GM12878 (cell line): ENCODE data around the gene THOC5. TPM values are rescaled to one million over a fixed set of nuclear protein-coding genes. Genes with fewer than 3 reads are reported as not detected.

Experiments used
- ATAC-seq: fragments of 200-7000 bp; cut with Tn5 transposase; 3 replicates; pipeline ENCODE4 v1.9.1; 2020; ENCODE audit warnings: mild to moderate bottlenecking, moderate library complexity
- BruUV-seq: library from RNA; stranded (reverse); fragments of 400-500 nt; replicated peaks from 2 replicates; lab custom pipeline; 2021; lab: Mats Ljungman, UMichigan
- CTCF ChIA-PET: fragments of 300-600 bp; sonication (Branson Sonifier 250); formaldehyde crosslinking; extraction: SDS; loops from one replicate; lab custom pipeline; 2021; ENCODE audit warnings: inconsistent platforms; lab: Yijun Ruan, JAX
- POLR2A ChIA-PET: fragments of 350-600 bp; formaldehyde crosslinking; extraction: SDS; loops from one replicate; lab custom pipeline; 2021; ENCODE audit warnings: inconsistent platforms; lab: Charles Lee
- RAD21 ChIA-PET: fragments of 300-600 bp; sonication (Branson Sonifier 250); formaldehyde crosslinking; loops from one replicate; lab custom pipeline; 2023; ENCODE audit warnings: antibody characterized with exemption; ENCODE audit not compliant: unreplicated experiment; lab: Charles Lee
- SMC1A ChIA-PET: fragments of 300-600 bp; sonication (Branson Sonifier 250); formaldehyde crosslinking; loops from one replicate; lab custom pipeline; 2023; ENCODE audit not compliant: unreplicated experiment, uncharacterized antibody; lab: Charles Lee
- DNase-seq: peaks from one replicate; pipeline ENCODE4 v3.0.0-alpha.2; 2011; ENCODE audit warnings: low read depth, low spot score
- FAIRE-seq: peaks from 3 replicates; lab custom pipeline; 2011; peaks lifted over from hg19 to GRCh38; lab: Jason Lieb, UNC
- H2AFZ ChIP-seq: 2 replicates; pipeline ENCODE4 v1.6.0; 2011; ENCODE audit warnings: low read depth, low read length, control low read depth; ENCODE audit not compliant: control insufficient read depth
- H3K27ac ChIP-seq: 2 replicates; pipeline ENCODE4 v1.5.1; 2011; ENCODE audit warnings: control low read depth; ENCODE audit not compliant: control insufficient read depth, insufficient read depth
- H3K27me3 ChIP-seq, 2 experiments: replicated peaks in 1 of 2; 2 replicates each; pipeline versions ENCODE4 v1.6.0 to v1.6.1; 2011; ENCODE audit warnings: low read length in 1 of 2; ENCODE audit not compliant: control insufficient read depth in 2 of 2, insufficient read depth in 2 of 2
- H3K36me3 ChIP-seq, 2 experiments: 2 replicates each; pipeline ENCODE4 v1.5.1; 2011; ENCODE audit warnings: low read length in 1 of 2; ENCODE audit not compliant: control insufficient read depth in 2 of 2, insufficient read depth in 2 of 2
- H3K4me1 ChIP-seq: 2 replicates; pipeline ENCODE4 v1.6.1; 2011; ENCODE audit warnings: mild to moderate bottlenecking, low read length, moderate library complexity, mixed read lengths; ENCODE audit not compliant: control insufficient read depth, insufficient read depth
- H3K4me2 ChIP-seq: 2 replicates; pipeline ENCODE4 v1.6.0; 2011; ENCODE audit warnings: control low read depth; ENCODE audit not compliant: control insufficient read depth, insufficient read depth
- H3K4me3 ChIP-seq: fragments of 200-600 bp; sonication (generic); 2 replicates; pipeline ENCODE4 v1.5.1; 2016
- H3K79me2 ChIP-seq: 2 replicates; pipeline ENCODE4 v1.6.0; 2011; ENCODE audit warnings: low read length; ENCODE audit not compliant: control insufficient read depth, insufficient read depth
- H3K9ac ChIP-seq: 2 replicates; pipeline ENCODE4 v1.8.0; 2011; ENCODE audit warnings: low read length, control low read depth, mixed read lengths; ENCODE audit not compliant: control insufficient read depth, insufficient read depth
- H3K9me3 ChIP-seq: replicated peaks from 3 replicates; pipeline ENCODE4 v1.5.1; 2011; ENCODE audit warnings: mild to moderate bottlenecking, low read length; ENCODE audit not compliant: control insufficient read depth, insufficient read depth
- H4K20me1 ChIP-seq: 2 replicates; pipeline ENCODE4 v1.6.0; 2011; ENCODE audit not compliant: control insufficient read depth, insufficient read depth
- CBX3 ChIP-seq: fragments of 200-600 bp; sonication (generic); IDR thresholded peaks from 2 replicates; pipeline ENCODE4 v1.6.1; 2016; ENCODE audit warnings: low read depth, borderline replicate concordance
- CEBPZ ChIP-seq: fragments of 150-350 bp; IDR thresholded peaks from 2 replicates; pipeline ENCODE4 v1.6.1; 2016; ENCODE audit warnings: low read depth, low read length
- E2F4 ChIP-seq: IDR thresholded peaks from 2 replicates; pipeline ENCODE4 v1.6.1; 2012; ENCODE audit warnings: low read depth, low read length, improper control_type of control experiment
- ELK1 ChIP-seq: IDR thresholded peaks from 2 replicates; pipeline ENCODE4 v1.6.1; 2012; ENCODE audit warnings: low read depth, low read length, improper control_type of control experiment
- HDAC6 ChIP-seq: fragments of 200-600 bp; sonication (generic); IDR thresholded peaks from one replicate; pipeline ENCODE4 v1.8.0; 2017; ENCODE audit warnings: antibody characterized with exemption; ENCODE audit not compliant: unreplicated experiment
- JUND ChIP-seq: IDR thresholded peaks from 2 replicates; pipeline ENCODE4 v1.6.1; 2012; ENCODE audit warnings: low read depth, mild to moderate bottlenecking, low read length, improper control_type of control experiment, moderate library complexity
- KLF5 ChIP-seq: fragments of 450-650 bp; IDR thresholded peaks from 2 replicates; pipeline ENCODE4 v1.6.1; 2014; ENCODE audit warnings: mild to moderate bottlenecking; ENCODE audit not compliant: partially characterized antibody
- MEF2B ChIP-seq: fragments of 450-650 bp; IDR thresholded peaks from 2 replicates; pipeline ENCODE4 v1.6.1; 2018; ENCODE audit warnings: mild to moderate bottlenecking, moderate library complexity; ENCODE audit not compliant: partially characterized antibody, poor library complexity, severe bottlenecking
- NFIC ChIP-seq: IDR thresholded peaks from 2 replicates; pipeline ENCODE4 v1.6.1; 2012; ENCODE audit warnings: low read depth, mild to moderate bottlenecking, inconsistent platforms, low read length, moderate library complexity
- NKRF ChIP-seq: fragments of 450-650 bp; conservative IDR thresholded peaks from 2 replicates; pipeline ENCODE4 v1.6.1; 2017; ENCODE audit warnings: mild to moderate bottlenecking, moderate library complexity
- NR2C2 ChIP-seq: IDR thresholded peaks from 2 replicates; pipeline ENCODE4 v1.6.1; 2011; ENCODE audit warnings: borderline replicate concordance, low read depth; ENCODE audit not compliant: control insufficient read depth, insufficient read length
- ZNF687 ChIP-seq: fragments of 450-650 bp; IDR thresholded peaks from 2 replicates; pipeline ENCODE4 v1.6.1; 2017; ENCODE audit warnings: mild to moderate bottlenecking, moderate library complexity
- WGBS: methylation state at CpG from one replicate; pipeline ENCODE4 v1.1.6; 2016; ENCODE audit warnings: low lambda C conversion rate; ENCODE audit not compliant: insufficient replicate concordance, insufficient coverage; ENCODE audit errors: missing lambda C conversion rate; 5-methylcytosine and 5-hydroxymethylcytosine counted together
- in situ Hi-C: fragments of 300-500 bp; cut with MboI; formaldehyde crosslinking; loops from 9 replicates; pipeline ENCODE4 v1.14.3; 2018; ENCODE audit warnings: mixed read lengths
- intact Hi-C: fragments of 100-400 bp; cut with micrococcal nuclease; formaldehyde crosslinking; loops from one replicate; pipeline ENCODE4 v1.14.2; 2022; ENCODE audit not compliant: unreplicated experiment
- polyA plus RNA-seq, 11 experiments: library from polyadenylated mRNA; depleted of rRNA in 4 of 11; unstranded in 6 of 11; stranded (reverse) in 5 of 11; fragments of >200 nt; fragmentation: Nextera tagmentation in 4 of 11; fragmentation: Illumina TruSeq in 1 of 11; extraction: Ambion mirVana in 4 of 11; extraction: Trizol in 1 of 11; gene quantifications; 1 replicate in 1 of 11; 2 replicates in 10 of 11; pipeline versions ENCODE4 v1.2.1 to v1.2.3, GENCODE V29; 2011 to 2016; ENCODE audit warnings: inconsistent platforms in 2 of 11, missing spikeins in 2 of 11, low read depth in 1 of 11
- total RNA-seq, 4 experiments: library from RNA; depleted of rRNA in 3 of 4; stranded (reverse); fragments of >200 nt in 3 of 4; fragmentation: Illumina TruSeq in 1 of 4; extraction: Trizol in 1 of 4; gene quantifications; 2 replicates each; pipeline versions ENCODE4 v1.2.1 to v1.2.3, GENCODE V29; 2013 to 2021

Gene THOC5
- total and polyA plus RNA-seq, 10 of the 15 experiments (the other 5 are each of a cell fraction or from before 2014, with no cell fraction given): 20.9 to 44.9 (median 31.4) TPM

GRCh38 chr22:29530716-29531115 is 22.8 kb downstream of the THOC5 start:
- FAIRE-seq: no peak
- no TSS peak for BruUV-seq
- in situ Hi-C loops (no loop called here), intact Hi-C loops (no loop called here)
- Histone ChIP-seq H3K79me2 (no peaks in the 10 kb centered on the region), H3K9me3 (no peaks in the 10 kb centered on the region), H4K20me1 (no peaks in the 10 kb centered on the region), H3K27me3 (no peaks in the 10 kb centered on the region), H3K36me3 (peaks cover 13 to 18% of the 10 kb centered on the region in 2 experiments), H3K9ac (no peak overlapping the region), H3K4me3 (no peak overlapping the region), H3K4me1 (no peaks in the 10 kb centered on the region), H3K4me2 (no peak overlapping the region), H3K27ac (no peak overlapping the region), H2AFZ (no peak overlapping the region)
- ChIA-PET POLR2A (interaction anchor here (0.7 kb wide), 1 partner anchor 20 kb away, joined by 6 read pairs; no protein-coding TSS in a partner anchor), SMC1A (interaction anchor here (1.7 kb wide), 1 partner anchor 12 kb away, joined by 3 read pairs; no protein-coding TSS in a partner anchor), CTCF (no interaction called here), RAD21 (no interaction called here)
- DNase-seq: no peak
- no peak for ATAC-seq
- WGBS: 86% methylated on average over 4 of the region's 4 CpGs
- TF ChIP-seq NR2C2: no peak
- TF ChIP-seq NFIC: no peak
- TF ChIP-seq MEF2B: no peak
- TF ChIP-seq ZNF687: no peak
- no peak for TF ChIP-seq CBX3
- TF ChIP-seq HDAC6: no peak
- no peak for TF ChIP-seq CEBPZ
- no peak for TF ChIP-seq NKRF
- TF ChIP-seq KLF5: no peak
- TF ChIP-seq ELK1: no peak
- no peak for TF ChIP-seq JUND
- TF ChIP-seq E2F4: no peak
